Ovary (tissue), 3 donors: ENCODE measurements around the gene LIX1.
"Not testable (repeated sequence)": the region's sequence is repeated elsewhere in the genome, so short reads cannot be mapped to it uniquely, and the experiment has no call there.

ENCODE experiments used
- EP300 ChIP-seq: sonication (generic); formaldehyde crosslinking; IDR thresholded peaks from one replicate; pipeline ENCODE4 v1.6.1; 2017; ENCODE audit warnings: antibody characterized with exemption
- POLR2A ChIP-seq: fragments of 450-650 bp; IDR thresholded peaks from one replicate; pipeline ENCODE4 v1.6.1; 2017; ENCODE audit warnings: antibody characterized with exemption, mild to moderate bottlenecking, moderate library complexity
- TF ChIP-seq, protein P1 (sequence below), 3 donors: fragments of 450-650 bp in 2 of 3; fragments of 200-600 bp in 1 of 3; IDR thresholded peaks; one replicate each; pipeline versions ENCODE4 v1.5.1 to v1.8.0; 2016 to 2022; ENCODE audit warnings: antibody characterized with exemption in 3 of 3, mild to moderate bottlenecking in 1 of 3
- donor health status: DM: no; HTN: no; CAD: no.

DNA sequence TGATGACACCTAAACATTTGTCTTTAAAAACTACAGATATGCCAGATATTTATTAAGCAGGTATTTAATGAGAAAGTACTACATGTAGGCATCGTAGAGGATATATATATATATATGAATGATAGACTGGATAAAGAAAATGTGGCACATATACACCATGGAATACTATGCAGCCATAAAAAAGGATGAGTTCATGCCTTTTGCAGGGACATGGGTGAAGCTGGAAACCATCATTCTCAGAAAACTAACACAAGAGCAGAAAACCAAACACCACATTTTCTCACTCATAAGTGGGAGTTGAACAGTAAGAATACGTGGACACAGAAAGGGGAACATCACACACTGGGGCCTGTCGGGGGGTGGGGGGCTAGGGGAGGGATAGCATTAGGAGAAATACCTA lies 37.0 kb upstream of the LIX1 start:
- not testable (repeated sequence) for TF ChIP-seq POLR2A, EP300
- TF ChIP-seq, protein P1, sequence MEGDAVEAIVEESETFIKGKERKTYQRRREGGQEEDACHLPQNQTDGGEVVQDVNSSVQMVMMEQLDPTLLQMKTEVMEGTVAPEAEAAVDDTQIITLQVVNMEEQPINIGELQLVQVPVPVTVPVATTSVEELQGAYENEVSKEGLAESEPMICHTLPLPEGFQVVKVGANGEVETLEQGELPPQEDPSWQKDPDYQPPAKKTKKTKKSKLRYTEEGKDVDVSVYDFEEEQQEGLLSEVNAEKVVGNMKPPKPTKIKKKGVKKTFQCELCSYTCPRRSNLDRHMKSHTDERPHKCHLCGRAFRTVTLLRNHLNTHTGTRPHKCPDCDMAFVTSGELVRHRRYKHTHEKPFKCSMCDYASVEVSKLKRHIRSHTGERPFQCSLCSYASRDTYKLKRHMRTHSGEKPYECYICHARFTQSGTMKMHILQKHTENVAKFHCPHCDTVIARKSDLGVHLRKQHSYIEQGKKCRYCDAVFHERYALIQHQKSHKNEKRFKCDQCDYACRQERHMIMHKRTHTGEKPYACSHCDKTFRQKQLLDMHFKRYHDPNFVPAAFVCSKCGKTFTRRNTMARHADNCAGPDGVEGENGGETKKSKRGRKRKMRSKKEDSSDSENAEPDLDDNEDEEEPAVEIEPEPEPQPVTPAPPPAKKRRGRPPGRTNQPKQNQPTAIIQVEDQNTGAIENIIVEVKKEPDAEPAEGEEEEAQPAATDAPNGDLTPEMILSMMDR (IDR thresholded peaks at IDR 0.05) = not testable (repeated sequence)
